AG09309 (cell line): Measurements from ENCODE around the gene TEFM.
A peak's percentile ranks its signal among the peaks of the same experiment; 100 is the strongest.

Experiments
- DNase-seq: peaks from one replicate; pipeline ENCODE4 v3.0.0-alpha.2; 2010; ENCODE audit warnings: low read depth
- H3K4me3 ChIP-seq: 2 replicates; pipeline ENCODE4 v1.5.1; 2011; ENCODE audit warnings: mild to moderate bottlenecking, low read depth, low read length, moderate library complexity; ENCODE audit not compliant: control insufficient read depth
- CTCF ChIP-seq: IDR thresholded peaks from 2 replicates; pipeline ENCODE4 v1.5.1; 2011; ENCODE audit warnings: mild to moderate bottlenecking, low read depth, low read length, inconsistent platforms; ENCODE audit not compliant: insufficient read depth, control insufficient read depth; ENCODE audit errors: missing control alignments

Gene TEFM, protein sequence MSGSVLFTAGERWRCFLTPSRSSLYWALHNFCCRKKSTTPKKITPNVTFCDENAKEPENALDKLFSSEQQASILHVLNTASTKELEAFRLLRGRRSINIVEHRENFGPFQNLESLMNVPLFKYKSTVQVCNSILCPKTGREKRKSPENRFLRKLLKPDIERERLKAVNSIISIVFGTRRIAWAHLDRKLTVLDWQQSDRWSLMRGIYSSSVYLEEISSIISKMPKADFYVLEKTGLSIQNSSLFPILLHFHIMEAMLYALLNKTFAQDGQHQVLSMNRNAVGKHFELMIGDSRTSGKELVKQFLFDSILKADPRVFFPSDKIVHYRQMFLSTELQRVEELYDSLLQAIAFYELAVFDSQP

DNA sequence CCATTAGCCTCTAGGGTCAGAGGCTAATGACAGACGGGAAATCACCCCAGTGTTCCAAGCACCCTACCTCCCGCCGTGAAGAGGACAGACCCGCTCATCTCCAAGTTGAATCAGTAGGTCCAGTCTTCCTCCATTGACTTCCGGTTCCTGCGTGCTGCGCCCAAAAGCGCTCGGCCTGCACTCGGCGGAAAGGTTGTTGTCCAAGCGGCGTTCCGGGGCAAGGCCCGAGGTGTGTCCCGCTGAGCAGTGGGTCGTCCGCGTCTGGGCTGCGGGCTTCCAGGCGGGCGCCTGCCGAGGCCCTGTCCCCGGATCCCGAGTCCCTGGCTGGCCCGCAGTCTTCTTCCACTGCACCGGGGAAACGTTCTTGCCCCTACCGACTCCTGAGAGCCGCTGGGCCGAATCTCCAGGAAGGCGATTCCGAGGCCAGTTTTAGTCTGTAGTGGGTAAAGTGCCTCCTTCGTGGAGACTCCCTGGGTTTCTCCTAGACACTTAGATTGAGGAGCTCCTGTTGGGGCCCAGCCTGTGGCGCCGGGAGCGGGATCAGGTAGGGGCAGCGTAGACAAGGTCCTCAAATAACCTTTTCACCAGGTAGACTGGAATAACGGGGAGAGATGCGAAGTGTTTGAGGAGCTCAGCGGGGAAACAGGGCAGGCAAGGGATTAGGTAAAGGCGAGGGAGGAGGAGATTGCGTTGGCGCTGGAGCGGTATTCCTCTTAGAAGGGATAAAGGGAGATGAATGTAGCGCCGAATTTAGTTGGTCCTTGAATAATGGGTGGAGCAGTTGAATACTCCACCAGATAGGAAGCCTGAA is at the start of gene TEFM:
TEFM (minus strand) TSS at position 138 of the 811 bp plus-strand sequence; CDS start at position 98, 40 bp downstream.
- peak; percentile 59 for DNase-seq
- TF ChIP-seq CTCF, result no peak
- peak within 1 kb of the TSS; percentile 97 for H3K4me3 ChIP-seq

DNA sequence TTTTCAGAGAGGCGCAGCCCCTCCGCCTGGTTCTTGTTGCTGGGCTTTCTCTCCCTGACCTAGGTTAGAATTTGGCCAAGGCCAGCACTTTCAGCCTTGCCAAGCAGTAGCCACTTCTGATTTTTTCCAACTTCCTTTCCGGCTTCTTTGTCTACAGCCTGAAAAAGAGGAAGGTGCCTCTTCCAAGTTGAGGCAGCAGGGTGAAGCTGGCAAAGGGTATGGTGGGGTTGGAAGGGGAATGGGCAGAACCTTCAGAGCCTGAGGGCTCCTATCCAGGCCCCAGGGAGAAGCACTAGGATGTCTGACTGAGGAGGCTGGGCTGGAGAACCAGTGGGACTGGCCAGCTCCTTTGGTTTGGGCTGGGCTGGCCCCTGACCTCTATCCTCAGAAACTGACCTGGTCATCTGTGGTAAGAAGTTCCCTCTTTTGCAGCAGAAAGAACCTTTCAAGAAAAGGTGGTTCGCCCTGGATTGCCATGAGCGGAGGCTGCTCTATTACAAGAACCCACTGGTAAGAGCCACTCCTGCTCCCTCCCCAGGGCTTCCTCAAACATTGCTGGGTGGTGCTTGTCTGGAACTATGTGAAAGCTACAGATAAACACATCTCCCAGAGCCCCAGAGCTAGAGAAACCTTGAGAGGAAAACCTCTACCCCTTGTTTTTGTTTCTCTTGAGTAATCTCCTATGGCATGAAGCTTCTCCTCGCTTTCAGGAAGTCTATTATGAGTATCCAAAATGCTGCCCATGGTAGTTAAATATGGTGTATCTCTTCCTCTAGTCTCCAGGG is 48.2 kb upstream of the TEFM start:
- DNase-seq, result no peak
- no peak overlapping the region for H3K4me3 ChIP-seq
- no peak for TF ChIP-seq CTCF

DNA sequence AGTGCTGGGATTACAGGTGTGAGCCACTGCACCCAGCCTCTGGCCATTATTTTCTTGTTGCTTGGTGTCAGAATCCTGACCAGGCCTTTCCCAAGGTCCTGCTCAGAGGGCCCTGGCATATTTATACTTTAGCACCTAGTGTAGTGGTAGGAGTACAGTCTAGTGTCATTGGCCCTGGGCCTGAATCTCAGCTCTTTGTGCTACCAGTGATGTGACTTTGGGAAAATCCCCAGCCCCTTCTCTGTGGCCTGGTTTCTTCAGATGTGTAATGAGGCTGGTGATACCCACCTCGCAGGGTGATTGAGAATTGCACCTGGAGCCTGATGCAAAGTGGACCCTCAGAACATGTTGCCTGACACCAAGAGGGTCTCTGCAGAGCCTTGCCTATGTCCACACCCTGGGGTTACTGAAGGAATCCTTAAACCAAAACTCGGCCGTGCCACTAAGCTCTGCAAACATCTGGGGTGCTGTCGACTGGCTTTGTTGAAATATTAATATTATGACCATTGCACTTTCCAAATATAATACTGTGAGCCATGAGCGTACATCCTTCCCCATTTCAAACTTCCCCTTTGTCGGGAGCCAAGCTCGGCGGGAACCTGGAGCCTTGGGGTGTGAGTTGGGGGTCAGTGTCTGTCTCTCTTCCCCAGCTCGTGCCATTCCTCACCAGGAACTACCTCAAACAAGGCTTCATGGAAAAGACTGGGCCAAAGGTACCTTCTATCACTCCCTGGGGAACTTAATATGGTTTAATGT is 46.8 kb upstream of the TEFM start:
- no peak overlapping the region for H3K4me3 ChIP-seq
- DNase-seq, result no peak

DNA sequence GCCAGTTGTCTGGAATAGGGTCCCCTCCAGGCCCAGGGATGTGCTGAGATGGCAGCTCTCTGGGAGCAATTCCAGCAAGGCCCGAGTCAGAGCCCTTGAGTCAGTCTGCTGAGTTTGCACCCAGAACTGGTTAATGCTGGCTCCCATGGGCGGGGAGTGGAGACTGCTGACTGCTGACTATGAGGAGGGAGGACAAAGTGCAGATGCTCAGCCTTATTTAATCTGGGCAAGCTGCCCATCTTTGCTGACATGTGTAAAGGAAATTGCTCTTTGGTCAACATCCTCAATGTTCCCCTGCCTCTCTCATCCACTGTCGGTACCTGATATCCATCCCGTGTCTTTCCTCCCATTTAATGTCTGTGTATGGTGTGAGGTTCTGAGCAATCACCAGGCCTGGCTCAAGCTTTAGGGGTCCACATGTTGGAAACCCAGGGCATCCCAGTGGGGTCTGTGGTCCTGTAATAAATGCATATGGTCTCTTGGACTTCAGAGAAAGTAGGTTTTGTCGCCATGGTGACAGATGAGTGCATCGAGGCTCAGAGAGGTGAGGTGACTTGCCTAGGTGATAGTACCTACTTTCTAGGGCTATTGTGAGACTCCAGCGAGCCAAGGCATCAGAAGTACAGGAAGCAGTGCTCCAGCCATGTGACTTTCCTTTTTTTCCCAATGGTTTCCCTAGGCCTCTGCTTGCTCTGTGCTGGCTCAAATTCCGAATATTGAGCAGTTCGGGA is 44.8 kb upstream of the TEFM start:
- no peak overlapping the region for H3K4me3 ChIP-seq
- TF ChIP-seq CTCF, result no peak
- DNase-seq, result peak; percentile 53

More for the DNA sequence above, 46.8 kb upstream of the TEFM start:
- no peak for TF ChIP-seq CTCF

GRCh38 chr17:30950189-30950588 is 44.2 kb upstream of the TEFM start:
- TF ChIP-seq CTCF, result no peak
- DNase-seq, result no peak
- H3K4me3 ChIP-seq, result no peak overlapping the region
